Spleen (tissue), 11 donors: ENCODE data around the gene POLL. TPM values are rescaled to one million over a fixed set of nuclear protein-coding genes. Genes with fewer than 3 reads are reported as not detected.

ENCODE experiments used
- DNase-seq: peaks from one replicate; pipeline ENCODE4 v3.0.0-alpha.2; 2020
- H3K27ac ChIP-seq, 8 donors: fragments of 200-600 bp; sonication (generic) in 7 of 8; 1 replicate in 4 of 8; 2 replicates in 4 of 8; pipeline versions ENCODE4 v1.5.0 to v1.8.0; 2016 to 2021; ENCODE audit warnings: inconsistent platforms in 4 of 8, mild to moderate bottlenecking in 4 of 8, moderate library complexity in 1 of 8
- H3K27me3 ChIP-seq, 7 donors: fragments of 200-600 bp; sonication (generic) in 6 of 7; replicated peaks in 1 of 7; 1 replicate in 4 of 7; 2 replicates in 3 of 7; pipeline versions ENCODE4 v1.5.0 to v1.8.0; 2016 to 2021; ENCODE audit warnings: inconsistent platforms in 3 of 7, mild to moderate bottlenecking in 1 of 7
- H3K36me3 ChIP-seq, 6 donors: fragments of 200-600 bp; sonication (generic) in 5 of 6; 1 replicate in 4 of 6; 2 replicates in 2 of 6; pipeline versions ENCODE4 v1.5.0 to v1.8.0; 2016 to 2021; ENCODE audit warnings: inconsistent platforms in 2 of 6
- H3K4me1 ChIP-seq, 6 donors: fragments of 200-600 bp; sonication (generic) in 5 of 6; 1 replicate in 3 of 6; 2 replicates in 3 of 6; pipeline versions ENCODE4 v1.5.0 to v1.8.0; 2016 to 2021; ENCODE audit warnings: inconsistent platforms in 3 of 6
- H3K4me3 ChIP-seq, 8 donors: fragments of 200-600 bp; sonication (generic) in 7 of 8; 1 replicate in 4 of 8; 2 replicates in 4 of 8; pipeline versions ENCODE4 v1.5.0 to v1.8.0; 2016 to 2021; ENCODE audit warnings: inconsistent platforms in 4 of 8, mild to moderate bottlenecking in 4 of 8, moderate library complexity in 2 of 8
- H3K9me3 ChIP-seq, 8 donors: fragments of 200-600 bp; sonication (generic) in 7 of 8; 1 replicate in 4 of 8; 2 replicates in 4 of 8; pipeline versions ENCODE4 v1.5.0 to v1.8.0; 2016 to 2021; ENCODE audit warnings: inconsistent platforms in 4 of 8
- CTCF ChIP-seq, 11 experiments: fragments of 200-600 bp in 7 of 11; fragments of 450-650 bp in 4 of 11; sonication (generic) in 4 of 11; IDR thresholded peaks in 8 of 11; conservative IDR thresholded peaks in 3 of 11; 1 replicate in 7 of 11; 2 replicates in 4 of 11; pipeline versions ENCODE4 v1.4.0 to v1.8.0; 2016 to 2021; ENCODE audit warnings: antibody characterized with exemption in 11 of 11, inconsistent platforms in 4 of 11, mild to moderate bottlenecking in 1 of 11
- POLR2A ChIP-seq, 3 donors: fragments of 450-650 bp; IDR thresholded peaks; one replicate each; pipeline ENCODE4 v1.5.1; 2017; ENCODE audit warnings: antibody characterized with exemption in 3 of 3, mild to moderate bottlenecking in 1 of 3
- POLR2AphosphoS5 ChIP-seq, 3 donors: sonication (generic); formaldehyde crosslinking; IDR thresholded peaks; one replicate each; pipeline ENCODE4 v1.5.1; 2017; ENCODE audit warnings: antibody characterized with exemption in 3 of 3
- WGBS, 5 donors: extraction: QIAGEN DNeasy Blood & Tissue Kit in 3 of 5; methylation state at CpG; one replicate each; pipeline versions ENCODE4 v1.1.5 to v1.1.7; 2013 to 2018; 5-methylcytosine and 5-hydroxymethylcytosine counted together
- intact Hi-C: fragments of 100-400 bp; cut with DNase I; formaldehyde crosslinking; loops from one replicate; pipeline ENCODE4 v1.15.0; 2023; ENCODE audit warnings: low total_unique reads
- polyA plus RNA-seq, 3 donors: library from polyadenylated mRNA; stranded (reverse); fragments of 200-250 nt; gene quantifications; one replicate each; pipeline ENCODE4 v1.2.1, GENCODE V29; 2013
- total RNA-seq, 7 donors: library from RNA; depleted of rRNA in 3 of 7; stranded (reverse); fragments of >200 nt in 3 of 7; fragmentation: NEBNext Ultra II Directional in 4 of 7; extraction: Animal tissue kit (Norgen Biotek cat#: 25700) in 4 of 7; gene quantifications; one replicate each; pipeline versions ENCODE4 v1.1.0 to v1.2.1, GENCODE V29; 2016 to 2021
- donor health status: healthy with polysubstance abuse.
- donor health status: DM: no; HTN: no; CAD: no; lungs with moderate emphysema.
- donor health status: DM: no; HTN: no; CAD: no.
- donor health status: Bipolar disorder and iron deficiency.
- donor health status: healthy.
- donor health status: DM: no; HTN: no; CAD: no.
- donor health status: DM: yes; HTN: yes; CAD: no.

The POLL gene
- total and polyA plus RNA-seq, 10 donors = 22.3 to 40.3 (median 29.1) TPM

GRCh38 chr10:101607124-101607523 is 19.1 kb upstream of the POLL start:
- peaks cover 0 to 86% (median 55%) of the 10 kb centered on the region in 6 donors for H3K36me3 ChIP-seq
- H3K4me1 ChIP-seq = peaks cover 0 to 14% (median 6%) of the 10 kb centered on the region in 6 donors
- TF ChIP-seq CTCF (IDR thresholded peaks at IDR 0.05 in 8 of 11, conservative IDR thresholded peaks at IDR 0.05 in 3 of 11) (no peak), POLR2AphosphoS5 (IDR thresholded peaks at IDR 0.05) (no peak), POLR2A (IDR thresholded peaks at IDR 0.05) (no peak)
- no peak for DNase-seq
- no peak overlapping the region for H3K27ac ChIP-seq
- H3K9me3 ChIP-seq = no peaks in the 10 kb centered on the region
- 41 to 79% (median 66%) methylated on average over 2 of the region's 2 CpGs for WGBS, 5 donors
- intact Hi-C loops = loop anchor here (10.0 kb wide), 1 partner anchor 178 kb away; the partner anchor contains the start of gene NPM3
- no peak overlapping the region for H3K4me3 ChIP-seq
- no peaks in the 10 kb centered on the region for H3K27me3 ChIP-seq

- Histone ChIP-seq H3K36me3 (peaks cover 0 to 44% (median 16%) of the 10 kb centered on the region in 6 donors), H3K27ac (no peak overlapping the region), H3K9me3 (no peaks in the 10 kb centered on the region), H3K4me1 (no peaks in the 10 kb centered on the region), H3K27me3 (no peaks in the 10 kb centered on the region), H3K4me3 (no peak overlapping the region)
- WGBS, 5 donors = 58 to 72% (median 61%) methylated on average over 6 of the region's 6 CpGs
- TF ChIP-seq POLR2AphosphoS5 (IDR thresholded peaks at IDR 0.05) (peak in 2 of 3 donors; percentile 47 to 56), POLR2A (IDR thresholded peaks at IDR 0.05) (no peak), CTCF (IDR thresholded peaks at IDR 0.05 in 8 of 11, conservative IDR thresholded peaks at IDR 0.05 in 3 of 11) (peak; percentile 45 to 86 (median 74))
- intact Hi-C loops = loop anchor here (10.0 kb wide), 1 partner anchor 182 kb away; the partner anchor contains the start of gene NPM3
- DNase-seq = peak; percentile 86
These were observed 14.8 kb upstream of the POLL start for GRCh38 chr10:101602761-101603398.

- no peak overlapping the region for H3K4me3 ChIP-seq
- no peaks in the 10 kb centered on the region for H3K4me1 ChIP-seq
- no peaks in the 10 kb centered on the region for H3K9me3 ChIP-seq
- peak; percentile 46 for DNase-seq
- H3K36me3 ChIP-seq = peaks cover 0 to 31% (median 10%) of the 10 kb centered on the region in 6 donors
- WGBS, 5 donors = 43 to 68% (median 51%) methylated on average over 1 of the region's 1 CpG; no CpG with 5 or more reads in 1 of the 5 donors
- intact Hi-C loops = loop anchor here (10.0 kb wide), 1 partner anchor 183 kb away; the partner anchor contains the start of gene NPM3
- no peaks in the 10 kb centered on the region for H3K27me3 ChIP-seq
- H3K27ac ChIP-seq = no peak overlapping the region
- TF ChIP-seq CTCF (IDR thresholded peaks at IDR 0.05 in 8 of 11, conservative IDR thresholded peaks at IDR 0.05 in 3 of 11) (no peak), POLR2A (IDR thresholded peaks at IDR 0.05) (no peak), POLR2AphosphoS5 (IDR thresholded peaks at IDR 0.05) (no peak)
These were observed 13.5 kb upstream of the POLL start for GRCh38 chr10:101601541-101601940.

GRCh38 chr10:101597091-101597900 is 9.2 kb upstream of the POLL start:
- Histone ChIP-seq H3K27me3 (no peaks in the 10 kb centered on the region), H3K36me3 (no peaks in the 10 kb centered on the region), H3K27ac (no peak overlapping the region), H3K9me3 (no peaks in the 10 kb centered on the region), H3K4me3 (no peak overlapping the region), H3K4me1 (peaks cover 0 to 7% (median 0%) of the 10 kb centered on the region in 6 donors)
- intact Hi-C loops = no loop called here
- TF ChIP-seq POLR2A (IDR thresholded peaks at IDR 0.05) (no peak), POLR2AphosphoS5 (IDR thresholded peaks at IDR 0.05) (no peak), CTCF (IDR thresholded peaks at IDR 0.05 in 8 of 11, conservative IDR thresholded peaks at IDR 0.05 in 3 of 11) (no peak)
- WGBS, 5 donors = 85 to 91% (median 88%) methylated on average over 14 of the region's 14 CpGs
- peak; percentile 33 for DNase-seq
